SU-DHL-6 (cell line): ENCODE data around the gene ADPRHL1.
"Not testable (repeated sequence)": the region's sequence is repeated elsewhere in the genome, so short reads cannot be mapped to it uniquely, and the experiment has no call there.

Experiments used
- H2AFZ ChIP-seq: fragments of 200-600 bp; sonication (generic); 2 replicates; pipeline ENCODE4 v1.6.1; 2014; ENCODE audit warnings: low read depth, mild to moderate bottlenecking, moderate library complexity, mixed read lengths, antibody characterized with exemption, low read length; ENCODE audit not compliant: severe bottlenecking
- H3F3A ChIP-seq: fragments of 200-600 bp; shearing (Covaris generic); 2 replicates; pipeline ENCODE4 v1.6.0; 2016; ENCODE audit warnings: antibody characterized with exemption, mild to moderate bottlenecking; ENCODE audit not compliant: insufficient read depth
- H3K27ac ChIP-seq: fragments of 200-600 bp; sonication (generic); 2 replicates; pipeline ENCODE4 v1.5.1; 2016; ENCODE audit warnings: low read depth, mild to moderate bottlenecking, low read length, moderate library complexity, mixed read lengths
- H3K27me3 ChIP-seq: fragments of 200-600 bp; sonication (generic), shearing (Covaris generic); 2 replicates; pipeline ENCODE4 v1.6.0; 2014; ENCODE audit warnings: mild to moderate bottlenecking, low read length
- H3K36me3 ChIP-seq: fragments of 200-600 bp; sonication (generic); 2 replicates; pipeline ENCODE4 v1.6.1; 2014; ENCODE audit warnings: mild to moderate bottlenecking, low read length, mixed read lengths
- H3K4me2 ChIP-seq: fragments of 300-600, 200-600 bp; shearing (Covaris generic), sonication (generic); 2 replicates; pipeline ENCODE4 v1.6.0; 2014; ENCODE audit warnings: low read length, low read depth, mild to moderate bottlenecking; ENCODE audit not compliant: poor library complexity, severe bottlenecking
- H3K4me3 ChIP-seq: fragments of 200-600 bp; sonication (generic); 2 replicates; pipeline ENCODE4 v1.5.1; 2014; ENCODE audit warnings: antibody characterized with exemption, low read length, mild to moderate bottlenecking, mixed read lengths; ENCODE audit not compliant: insufficient read depth, poor library complexity, severe bottlenecking
- H3K79me2 ChIP-seq: fragments of 200-600 bp; sonication (generic); 2 replicates; pipeline ENCODE4 v1.6.1; 2014; ENCODE audit warnings: mild to moderate bottlenecking, low read length, moderate library complexity; ENCODE audit not compliant: insufficient read depth
- H3K9ac ChIP-seq: fragments of 200-600 bp; sonication (generic); 2 replicates; pipeline ENCODE4 v1.7.0; 2014; ENCODE audit warnings: mild to moderate bottlenecking, low read length
- H3K9me2 ChIP-seq: fragments of 200-600 bp; sonication (generic); replicated peaks from 2 replicates; pipeline ENCODE4 v1.6.1; 2014; ENCODE audit warnings: low read length; ENCODE audit not compliant: insufficient read depth
- H3K9me3 ChIP-seq: fragments of 200-600 bp; sonication (generic); 2 replicates; pipeline ENCODE4 v1.6.1; 2014; ENCODE audit warnings: low read length, mixed read lengths; ENCODE audit not compliant: insufficient read depth
- H4K20me1 ChIP-seq: fragments of 200-600 bp; sonication (generic); 2 replicates; pipeline ENCODE4 v1.6.1; 2014; ENCODE audit warnings: low read depth, mild to moderate bottlenecking, antibody characterized with exemption, low read length, moderate library complexity, mixed read lengths
- CTCF ChIP-seq: fragments of 200-600 bp; sonication (generic); IDR thresholded peaks from one replicate; pipeline ENCODE4 v1.5.1; 2017; ENCODE audit warnings: antibody characterized with exemption, mild to moderate bottlenecking, low read length, moderate library complexity; ENCODE audit not compliant: insufficient read depth, poor library complexity, severe bottlenecking
- EZH2phosphoT487 ChIP-seq: fragments of 200-600 bp; sonication (generic), shearing (Covaris generic); conservative IDR thresholded peaks from 2 replicates; pipeline ENCODE4 v1.6.1; 2018; ENCODE audit warnings: mild to moderate bottlenecking, antibody characterized with exemption, low read length, moderate library complexity, mixed read lengths

The ADPRHL1 gene

GRCh38 chr13:113474179-113474578 lies 20.9 kb upstream of the ADPRHL1 start:
- Histone ChIP-seq H3K9me3 (no peaks in the 10 kb centered on the region), H3K79me2 (no peaks in the 10 kb centered on the region), H3K27ac (no peak overlapping the region), H3K9ac (no peak overlapping the region), H3F3A (no peaks in the 10 kb centered on the region), H3K4me2 (no peak overlapping the region), H3K27me3 (no peaks in the 10 kb centered on the region), H4K20me1 (no peaks in the 10 kb centered on the region), H3K9me2 (no peaks in the 10 kb centered on the region), H2AFZ (no peak overlapping the region), H3K4me3 (no peak overlapping the region), H3K36me3 (peaks cover 20% of the 10 kb centered on the region; the same call in 1 of the 2 replicates)
- TF ChIP-seq EZH2phosphoT487 (no peak), CTCF (no peak)

- H3K4me3 ChIP-seq = no peak overlapping the region
- H3K27ac ChIP-seq = no peak overlapping the region
- peaks cover 4% of the 10 kb centered on the region; the same call in 1 of the 2 replicates for H3K79me2 ChIP-seq
- no peak overlapping the region for H3K9ac ChIP-seq
- no peaks in the 10 kb centered on the region for H3K9me3 ChIP-seq
- no peaks in the 10 kb centered on the region for H3F3A ChIP-seq
- no peaks in the 10 kb centered on the region for H4K20me1 ChIP-seq
- H3K4me2 ChIP-seq = no peak overlapping the region
- H2AFZ ChIP-seq = no peak overlapping the region
- TF ChIP-seq CTCF (no peak), EZH2phosphoT487 (no peak)
- no peaks in the 10 kb centered on the region for H3K9me2 ChIP-seq
- H3K27me3 ChIP-seq = no peaks in the 10 kb centered on the region
- H3K36me3 ChIP-seq = peaks cover 11% of the 10 kb centered on the region; the same call in 1 of the 2 replicates
Measured at GRCh38 chr13:113472355-113473025, 19.2 kb upstream of the ADPRHL1 start.

GRCh38 chr13:113471844-113472243 lies 18.6 kb upstream of the ADPRHL1 start:
- no peak overlapping the region for H2AFZ ChIP-seq
- no peaks in the 10 kb centered on the region for H3K9me2 ChIP-seq
- TF ChIP-seq EZH2phosphoT487 (no peak), CTCF (no peak)
- H3K4me3 ChIP-seq = no peak overlapping the region
- no peaks in the 10 kb centered on the region for H4K20me1 ChIP-seq
- no peak overlapping the region for H3K4me2 ChIP-seq
- H3K9ac ChIP-seq = no peak overlapping the region
- peaks cover 4% of the 10 kb centered on the region; the same call in 1 of the 2 replicates for H3K79me2 ChIP-seq
- H3K27ac ChIP-seq = no peak overlapping the region
- peaks cover 11% of the 10 kb centered on the region; the same call in 1 of the 2 replicates for H3K36me3 ChIP-seq
- H3F3A ChIP-seq = no peaks in the 10 kb centered on the region
- no peaks in the 10 kb centered on the region for H3K27me3 ChIP-seq
- no peaks in the 10 kb centered on the region for H3K9me3 ChIP-seq

- not testable (repeated sequence) for H3K27ac ChIP-seq, H2AFZ ChIP-seq, H3K9me3 ChIP-seq, H3K4me3 ChIP-seq, H3K4me2 ChIP-seq, H3K79me2 ChIP-seq, H3K9ac ChIP-seq, H3F3A ChIP-seq, H3K36me3 ChIP-seq, H3K27me3 ChIP-seq, H4K20me1 ChIP-seq, H3K9me2 ChIP-seq
Measured at GRCh38 chr13:113470635-113471163, 17.4 kb upstream of the ADPRHL1 start.
